ENCODE measurements around the gene ERICH3. TPM values are rescaled to one million over a fixed set of nuclear protein-coding genes. Genes with fewer than 3 reads are reported as not detected.

Gene ERICH3
- polyA plus RNA-seq, 1 donor from 2014 or later: 0.27 TPM

- H3K27ac ChIP-seq (ENCODE audit: low read length): no peak overlapping the region
- no peak overlapping the region for H3K4me3 ChIP-seq (ENCODE audit: low read length)
- no peak for TF ChIP-seq SMC3 (conservative IDR thresholded peaks at IDR 0.05; ENCODE audit: poor library complexity)
- TF ChIP-seq TAF1 (IDR thresholded peaks at IDR 0.05; ENCODE audit: low read depth): no peak
- TF ChIP-seq REST (IDR thresholded peaks at IDR 0.05; ENCODE audit: borderline replicate concordance): no peak
- no peak for TF ChIP-seq POLR2AphosphoS5 (IDR thresholded peaks at IDR 0.05)
- TF ChIP-seq CTCF (IDR thresholded peaks at IDR 0.05; ENCODE audit: poor library complexity, severe bottlenecking): no peak
- TF ChIP-seq MXI1 (conservative IDR thresholded peaks at IDR 0.05; ENCODE audit: poor library complexity, severe bottlenecking): no peak
- TF ChIP-seq EZH2 (IDR thresholded peaks at IDR 0.05; ENCODE audit: borderline replicate concordance, insufficient read depth, low read length, poor library complexity, severe bottlenecking): no peak
- TF ChIP-seq EP300 (conservative IDR thresholded peaks at IDR 0.05; ENCODE audit: poor library complexity, severe bottlenecking): no peak
- TF ChIP-seq RAD21 (conservative IDR thresholded peaks at IDR 0.05): no peak
- no peaks in the 10 kb centered on the region for H3K79me2 ChIP-seq (replicated peaks; ENCODE audit: insufficient read depth, low read length)
- H4K20me1 ChIP-seq (ENCODE audit: insufficient read depth): no peaks in the 10 kb centered on the region
- no peaks in the 10 kb centered on the region for H3K36me3 ChIP-seq (ENCODE audit: insufficient read depth, low read length)
- no peaks in the 10 kb centered on the region for H3K27me3 ChIP-seq (ENCODE audit: insufficient read depth, low read depth, low read length)
- H3K9me2 ChIP-seq (ENCODE audit: insufficient read depth, low read length): no peaks in the 10 kb centered on the region
- no peak overlapping the region for H3K9ac ChIP-seq (ENCODE audit: low read length)
- H3F3A ChIP-seq (ENCODE audit: insufficient read depth, low read length, poor library complexity, severe bottlenecking): no peaks in the 10 kb centered on the region
- no peak overlapping the region for H2AFZ ChIP-seq (ENCODE audit: low read depth, low read length)
- no peak overlapping the region for H3K4me2 ChIP-seq (ENCODE audit: low read length)
- no peaks in the 10 kb centered on the region for H3K9me3 ChIP-seq (ENCODE audit: low read length)
These were observed 127.8 kb downstream of the ERICH3 start for GRCh38 chr1:74545821-74546220.

- Histone ChIP-seq H3K9me3 (ENCODE audit: low read length) (no peaks in the 10 kb centered on the region), H3F3A (ENCODE audit: insufficient read depth, low read length, poor library complexity, severe bottlenecking) (no peaks in the 10 kb centered on the region), H4K20me1 (ENCODE audit: insufficient read depth) (no peaks in the 10 kb centered on the region), H3K27ac (ENCODE audit: low read length) (no peak overlapping the region), H3K9ac (ENCODE audit: low read length) (no peak overlapping the region), H3K9me2 (ENCODE audit: insufficient read depth, low read length) (no peaks in the 10 kb centered on the region), H3K4me3 (ENCODE audit: low read length) (no peak overlapping the region), H3K4me2 (ENCODE audit: low read length) (no peak overlapping the region), H3K27me3 (ENCODE audit: insufficient read depth, low read depth, low read length) (no peaks in the 10 kb centered on the region), H3K36me3 (ENCODE audit: insufficient read depth, low read length) (no peaks in the 10 kb centered on the region), H2AFZ (ENCODE audit: low read depth, low read length) (no peak overlapping the region), H3K79me2 (replicated peaks; ENCODE audit: insufficient read depth, low read length) (no peaks in the 10 kb centered on the region)
- TF ChIP-seq REST (IDR thresholded peaks at IDR 0.05; ENCODE audit: borderline replicate concordance) (no peak), RAD21 (conservative IDR thresholded peaks at IDR 0.05) (no peak), TAF1 (IDR thresholded peaks at IDR 0.05; ENCODE audit: low read depth) (no peak), CTCF (IDR thresholded peaks at IDR 0.05; ENCODE audit: poor library complexity, severe bottlenecking) (no peak), EZH2 (IDR thresholded peaks at IDR 0.05; ENCODE audit: borderline replicate concordance, insufficient read depth, low read length, poor library complexity, severe bottlenecking) (no peak), POLR2AphosphoS5 (IDR thresholded peaks at IDR 0.05) (no peak), MXI1 (conservative IDR thresholded peaks at IDR 0.05; ENCODE audit: poor library complexity, severe bottlenecking) (no peak), EP300 (conservative IDR thresholded peaks at IDR 0.05; ENCODE audit: poor library complexity, severe bottlenecking) (no peak), SMC3 (conservative IDR thresholded peaks at IDR 0.05; ENCODE audit: poor library complexity) (no peak)
These were observed 139.4 kb downstream of the ERICH3 start for GRCh38 chr1:74534241-74534640.

All from neural cell (in vitro differentiated cells).